ENCODE data around the gene PSMA6. TPM values are rescaled to one million over a fixed set of nuclear protein-coding genes. Genes with fewer than 3 reads are reported as not detected.

Gene PSMA6
- total and polyA plus RNA-seq, 2 of the 13 experiments (the other 11 are each of a cell fraction or from before 2014, with no cell fraction given) = 525 to 1,109 TPM

DNA sequence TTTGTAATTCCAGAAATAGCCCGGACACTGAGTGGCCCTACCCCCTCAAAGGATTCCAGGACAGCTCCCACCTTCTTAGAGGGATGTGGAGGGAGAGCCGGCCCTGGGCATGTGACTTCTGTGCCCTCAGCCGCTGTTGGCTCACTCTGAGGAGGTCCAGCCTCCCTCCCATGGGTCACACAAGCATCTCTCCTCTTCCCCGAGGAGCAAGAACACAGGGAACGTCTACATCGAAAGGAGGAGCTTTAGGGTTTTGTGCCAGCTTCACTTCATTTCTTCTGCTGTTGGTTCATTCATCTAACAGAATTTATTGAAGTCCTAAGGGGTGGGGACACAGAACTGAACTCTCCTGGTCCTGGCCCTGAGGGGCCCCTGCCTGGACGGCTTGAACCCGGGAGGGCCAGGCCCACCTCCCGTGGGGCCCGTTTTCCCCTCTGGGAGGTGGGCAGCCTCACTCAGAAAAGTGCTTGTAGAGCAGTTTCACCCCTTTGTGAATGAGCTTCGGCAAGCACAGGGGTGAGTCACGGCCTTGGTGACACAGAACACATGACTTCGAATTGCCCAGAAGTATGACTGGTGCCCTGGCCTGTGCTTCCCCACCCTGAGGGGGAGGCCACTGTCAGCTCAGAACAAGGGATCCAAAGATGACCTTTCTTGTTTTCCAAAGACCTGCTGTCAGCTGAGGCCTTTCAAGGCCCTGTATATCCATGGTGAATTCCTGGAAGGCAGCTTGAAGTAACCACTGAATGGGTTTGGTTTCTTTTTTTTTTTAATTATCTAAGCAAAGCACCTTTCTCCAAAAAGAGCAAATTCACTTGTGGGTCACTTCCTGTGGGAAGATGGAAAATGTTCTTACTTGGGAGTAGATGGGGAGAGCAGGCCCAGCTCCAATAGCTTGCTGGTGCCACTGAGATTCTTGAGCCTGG, 73.2 kb downstream of the PSMA6 start (continued):
- TF ChIP-seq, protein P1, sequence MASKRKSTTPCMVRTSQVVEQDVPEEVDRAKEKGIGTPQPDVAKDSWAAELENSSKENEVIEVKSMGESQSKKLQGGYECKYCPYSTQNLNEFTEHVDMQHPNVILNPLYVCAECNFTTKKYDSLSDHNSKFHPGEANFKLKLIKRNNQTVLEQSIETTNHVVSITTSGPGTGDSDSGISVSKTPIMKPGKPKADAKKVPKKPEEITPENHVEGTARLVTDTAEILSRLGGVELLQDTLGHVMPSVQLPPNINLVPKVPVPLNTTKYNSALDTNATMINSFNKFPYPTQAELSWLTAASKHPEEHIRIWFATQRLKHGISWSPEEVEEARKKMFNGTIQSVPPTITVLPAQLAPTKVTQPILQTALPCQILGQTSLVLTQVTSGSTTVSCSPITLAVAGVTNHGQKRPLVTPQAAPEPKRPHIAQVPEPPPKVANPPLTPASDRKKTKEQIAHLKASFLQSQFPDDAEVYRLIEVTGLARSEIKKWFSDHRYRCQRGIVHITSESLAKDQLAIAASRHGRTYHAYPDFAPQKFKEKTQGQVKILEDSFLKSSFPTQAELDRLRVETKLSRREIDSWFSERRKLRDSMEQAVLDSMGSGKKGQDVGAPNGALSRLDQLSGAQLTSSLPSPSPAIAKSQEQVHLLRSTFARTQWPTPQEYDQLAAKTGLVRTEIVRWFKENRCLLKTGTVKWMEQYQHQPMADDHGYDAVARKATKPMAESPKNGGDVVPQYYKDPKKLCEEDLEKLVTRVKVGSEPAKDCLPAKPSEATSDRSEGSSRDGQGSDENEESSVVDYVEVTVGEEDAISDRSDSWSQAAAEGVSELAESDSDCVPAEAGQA (IDR thresholded peaks at IDR 0.05; ENCODE audit: low read depth) = peak; percentile 28; the same call in 1 of the 2 replicates
- TF ChIP-seq, protein P1 (CRISPR knock-in tag; IDR thresholded peaks at IDR 0.05; ENCODE audit: borderline replicate concordance) = no peak
- TF ChIP-seq ZNF670 (CRISPR knock-in tag; IDR thresholded peaks at IDR 0.05; ENCODE audit: borderline replicate concordance) (peak; percentile 97; the same call in 1 of the 2 replicates), ZIK1 (CRISPR knock-in tag; IDR thresholded peaks at IDR 0.05; ENCODE audit: borderline replicate concordance, low read depth) (peak; percentile 98), ZBTB7B (CRISPR knock-in tag; IDR thresholded peaks at IDR 0.05) (peak; percentile 90), ZNF121 (CRISPR knock-in tag; IDR thresholded peaks at IDR 0.05) (peak; percentile 19; the same call in 1 of the 2 replicates), ZBTB43 (CRISPR knock-in tag; conservative IDR thresholded peaks at IDR 0.05) (peak; percentile 93), TRIM24 (CRISPR knock-in tag; IDR thresholded peaks at IDR 0.05) (0 out of 2 replicates have a peak, but pooled peaks have one; percentile 43), MEIS1 (CRISPR knock-in tag; IDR thresholded peaks at IDR 0.05; ENCODE audit: borderline replicate concordance) (peak; percentile 90), SOX5 (CRISPR knock-in tag; IDR thresholded peaks at IDR 0.05; ENCODE audit: borderline replicate concordance) (peak; percentile 97), ZNF607 (CRISPR knock-in tag; IDR thresholded peaks at IDR 0.05; ENCODE audit: borderline replicate concordance) (peak; percentile 98), SIX1 (CRISPR knock-in tag; IDR thresholded peaks at IDR 0.05; ENCODE audit: borderline replicate concordance) (no peak), ZNF761 (CRISPR knock-in tag; conservative IDR thresholded peaks at IDR 0.05) (peak; percentile 25; the same call in 1 of the 2 replicates), WIZ (CRISPR knock-in tag; IDR thresholded peaks at IDR 0.05) (no peak), RBM22 (optimal IDR thresholded peaks at IDR 0.05; ENCODE audit: low read length) (no peak), NFKBIZ (CRISPR knock-in tag; IDR thresholded peaks at IDR 0.05) (peak; percentile 97), CTCF (CRISPR knock-in tag; IDR thresholded peaks at IDR 0.05) (no peak; the same call in 1 of the 2 replicates)
- TF ChIP-seq, protein P2, sequence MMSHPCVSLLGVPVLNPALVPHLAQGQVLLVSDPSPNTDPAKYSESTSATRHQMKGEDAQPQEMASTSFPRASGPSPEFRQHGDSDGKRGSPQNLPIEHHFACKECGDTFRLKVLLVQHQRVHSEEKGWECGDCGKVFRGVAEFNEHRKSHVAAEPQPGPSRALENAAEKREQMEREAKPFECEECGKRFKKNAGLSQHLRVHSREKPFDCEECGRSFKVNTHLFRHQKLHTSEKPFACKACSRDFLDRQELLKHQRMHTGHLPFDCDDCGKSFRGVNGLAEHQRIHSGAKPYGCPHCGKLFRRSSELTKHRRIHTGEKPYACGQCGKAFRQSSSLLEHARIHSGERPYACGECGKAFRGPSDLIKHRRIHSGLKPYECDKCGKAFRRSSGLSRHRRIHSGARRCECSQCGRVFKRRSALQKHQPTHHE (CRISPR knock-in tag; IDR thresholded peaks at IDR 0.05; ENCODE audit: borderline replicate concordance) = no peak
